K562 (cell line): ENCODE results near the gene SNX14. TPM values are rescaled to one million over a fixed set of nuclear protein-coding genes. Genes with fewer than 3 reads are reported as not detected.

Experiments used
- BACH1 ChIP-seq: fragments of 200-800 bp; sonication (Bioruptor generic); IDR thresholded peaks from 2 replicates; pipeline ENCODE4 v1.6.1; 2016; ENCODE audit warnings: missing genetic modification characterization, missing compliant biosample characterization
- BDP1 ChIP-seq: IDR thresholded peaks from 3 replicates; pipeline ENCODE4 v1.6.1; 2011; ENCODE audit not compliant: insufficient read length, insufficient read depth
- BRF1 ChIP-seq: IDR thresholded peaks from 3 replicates; pipeline ENCODE4 v1.6.1; 2011; ENCODE audit warnings: borderline replicate concordance, mild to moderate bottlenecking; ENCODE audit not compliant: insufficient read length; ENCODE audit errors: extremely low read depth
- CREM ChIP-seq: IDR thresholded peaks from 2 replicates; pipeline ENCODE4 v1.6.1; 2014; ENCODE audit warnings: antibody characterized with exemption, low read depth
- DEAF1 ChIP-seq: fragments of 450-650 bp; formaldehyde crosslinking; IDR thresholded peaks from 2 replicates; pipeline ENCODE4 v1.4.0; 2020; ENCODE audit warnings: mild to moderate bottlenecking, moderate library complexity
- E2F8 ChIP-seq: fragments of 450-650 bp; IDR thresholded peaks from 2 replicates; pipeline ENCODE4 v1.7.1; 2018; ENCODE audit warnings: mild to moderate bottlenecking, low read depth; ENCODE audit not compliant: partially characterized antibody
- MEIS2 ChIP-seq: fragments of 450-650 bp; IDR thresholded peaks from 2 replicates; pipeline ENCODE4 v1.6.1; 2014; ENCODE audit warnings: mild to moderate bottlenecking; ENCODE audit not compliant: partially characterized antibody
- MTA2 ChIP-seq: fragments of 450-650 bp; IDR thresholded peaks from 2 replicates; pipeline ENCODE4 v1.6.1; 2016; ENCODE audit warnings: low read depth
- NFIC ChIP-seq: fragments of 450-650 bp; IDR thresholded peaks from 2 replicates; pipeline ENCODE4 v1.6.1; 2017; ENCODE audit warnings: mild to moderate bottlenecking, inconsistent platforms
- PYGO2 ChIP-seq: fragments of 450-650 bp; IDR thresholded peaks from 2 replicates; pipeline ENCODE4 v1.6.1; 2016; ENCODE audit warnings: mild to moderate bottlenecking, missing genetic modification characterization, moderate library complexity, missing compliant biosample characterization
- RCOR1 ChIP-seq, 2 experiments: IDR thresholded peaks; 2 replicates each; pipeline ENCODE4 v1.6.1; 2012; ENCODE audit warnings: low read depth in 2 of 2, low read length in 2 of 2, borderline replicate concordance in 1 of 2, improper control_type of control experiment in 1 of 2
- RFX1 ChIP-seq: fragments of 450-650 bp; IDR thresholded peaks from 2 replicates; pipeline ENCODE4 v1.6.1; 2016; ENCODE audit warnings: mild to moderate bottlenecking, moderate library complexity
- RFX7 ChIP-seq: fragments of 250-450 bp; sonication (Bioruptor Pico); IDR thresholded peaks from 2 replicates; pipeline ENCODE4 v1.5.1; 2021; ENCODE audit warnings: mild to moderate bottlenecking
- SMARCA4 ChIP-seq: fragments of 450-650 bp; IDR thresholded peaks from 2 replicates; pipeline ENCODE4 v1.6.1; 2016
- SP1 ChIP-seq: sonication (generic); formaldehyde crosslinking; IDR thresholded peaks from 2 replicates; pipeline ENCODE4 v1.8.1; 2022; ENCODE audit warnings: mild to moderate bottlenecking, missing genetic modification reagents
- TBL1XR1 ChIP-seq, 2 experiments: IDR thresholded peaks; 2 replicates each; pipeline ENCODE4 v1.6.1; 2012; ENCODE audit warnings: improper control_type of control experiment in 2 of 2, low read length in 2 of 2, mild to moderate bottlenecking in 1 of 2
- ZBTB7A ChIP-seq: IDR thresholded peaks from 2 replicates; pipeline ENCODE4 v1.6.1; 2011; ENCODE audit warnings: low read depth, mild to moderate bottlenecking, low read length, moderate library complexity, borderline replicate concordance; ENCODE audit not compliant: control insufficient read depth
- polyA plus RNA-seq, 8 experiments: library from polyadenylated mRNA; depleted of rRNA in 4 of 8; stranded (reverse) in 5 of 8; unstranded in 3 of 8; fragments of >200 nt; fragmentation: Nextera tagmentation in 2 of 8; fragmentation: Illumina TruSeq in 1 of 8; extraction: Ambion mirVana in 2 of 8; extraction: Trizol in 1 of 8; gene quantifications; 2 replicates each; pipeline versions ENCODE4 v1.2.1 to v1.2.3, GENCODE V29; 2011 to 2014; ENCODE audit warnings: inconsistent platforms in 1 of 8, missing spikeins in 1 of 8
- total RNA-seq, 7 experiments: library from RNA; depleted of rRNA in 6 of 7; stranded (reverse); fragments of >200 nt in 6 of 7; fragmentation: Illumina TruSeq in 2 of 7; extraction: Trizol in 2 of 7; gene quantifications; 2 replicates each; pipeline versions ENCODE4 v1.2.1 to v1.2.3, GENCODE V29; 2011 to 2021; ENCODE audit warnings: low replicate concordance in 1 of 7
- TF ChIP-seq, protein P1 (sequence below): fragments of 450-650 bp; IDR thresholded peaks from 2 replicates; pipeline ENCODE4 v1.6.1; 2016
- TF ChIP-seq, protein P2 (sequence below): fragments of 250-450 bp; sonication (Bioruptor Pico); IDR thresholded peaks from 2 replicates; pipeline ENCODE4 v1.5.0; 2021
- TF ChIP-seq, protein P3 (sequence below): fragments of 450-650 bp; IDR thresholded peaks from 2 replicates; pipeline ENCODE4 v1.6.1; 2014; ENCODE audit warnings: low read depth, mild to moderate bottlenecking, moderate library complexity, borderline replicate concordance

The SNX14 gene
- total and polyA plus RNA-seq, 9 of the 15 experiments (the other 6 are each of a cell fraction or from before 2014, with no cell fraction given) = 46.5 to 140 (median 71.2) TPM

DNA sequence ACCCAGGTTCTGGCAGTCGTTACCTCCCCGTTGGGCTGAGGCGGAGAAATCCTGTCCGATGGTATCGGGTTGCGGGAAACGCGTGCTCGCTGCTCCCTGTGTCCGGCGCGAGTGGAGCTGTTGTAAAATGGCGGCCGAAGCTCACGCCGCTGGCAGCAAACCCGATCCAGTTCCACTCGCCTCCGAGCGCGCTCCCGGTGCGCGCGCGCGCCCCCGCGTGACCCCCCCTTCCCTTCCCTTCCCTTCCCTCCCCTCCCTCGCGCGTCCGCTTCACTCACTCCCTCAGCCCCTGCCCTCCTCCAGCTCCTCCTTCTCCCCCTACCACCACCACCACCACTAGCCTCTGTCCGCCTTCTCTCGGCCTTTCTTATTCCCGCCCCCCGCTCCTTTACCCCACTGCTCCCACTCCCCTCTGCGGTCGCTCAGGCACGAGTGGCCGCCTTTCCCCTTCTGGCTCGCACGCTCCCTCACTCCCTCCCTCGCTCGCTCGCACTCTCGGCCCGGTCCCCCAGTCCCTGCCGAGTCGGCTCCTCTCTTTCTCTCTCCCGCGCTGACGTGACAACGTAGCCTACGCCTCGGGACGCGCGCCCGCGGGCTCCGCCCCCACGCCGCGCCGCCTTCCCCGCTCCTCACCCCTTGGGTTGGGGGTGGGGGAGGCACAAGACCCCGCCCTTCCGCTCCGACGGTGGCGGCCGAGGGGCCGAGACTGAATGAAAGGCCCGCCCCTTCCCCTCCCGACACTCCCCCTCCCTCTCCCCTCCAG lies 49.3 kb upstream of the SNX14 start, which contains the start of gene SYNCRIP (continued):
- TF ChIP-seq, protein P1, sequence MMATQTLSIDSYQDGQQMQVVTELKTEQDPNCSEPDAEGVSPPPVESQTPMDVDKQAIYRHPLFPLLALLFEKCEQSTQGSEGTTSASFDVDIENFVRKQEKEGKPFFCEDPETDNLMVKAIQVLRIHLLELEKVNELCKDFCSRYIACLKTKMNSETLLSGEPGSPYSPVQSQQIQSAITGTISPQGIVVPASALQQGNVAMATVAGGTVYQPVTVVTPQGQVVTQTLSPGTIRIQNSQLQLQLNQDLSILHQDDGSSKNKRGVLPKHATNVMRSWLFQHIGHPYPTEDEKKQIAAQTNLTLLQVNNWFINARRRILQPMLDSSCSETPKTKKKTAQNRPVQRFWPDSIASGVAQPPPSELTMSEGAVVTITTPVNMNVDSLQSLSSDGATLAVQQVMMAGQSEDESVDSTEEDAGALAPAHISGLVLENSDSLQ = peak; percentile 84
- TF ChIP-seq E2F8 (peak; percentile 89), CREM (peak; percentile 93), RFX7 (CRISPR knock-in tag) (no peak), SMARCA4 (peak; percentile 63; the same call in 1 of the 2 replicates), PYGO2 (tag) (no peak), RCOR1 (IDR thresholded peaks at IDR 0.05; ENCODE audit: borderline replicate concordance in 1 of 2, low read depth in 2 of 2, low read length in 2 of 2) (peak in 1 of 2 experiments; percentile 38; a peak in 1 of 4 replicates), MEIS2 (no peak), DEAF1 (CRISPR knock-in tag) (no peak), ZBTB7A (peak; percentile 76), NFIC (peak; percentile 77), SP1 (peak; percentile 77; the same call in 1 of the 2 replicates), BDP1 (no peak), RFX1 (no peak), TBL1XR1 (IDR thresholded peaks at IDR 0.05; ENCODE audit: low read length in 2 of 2) (no peak; a peak in 1 of 4 replicates), BRF1 (no peak), MTA2 (peak; percentile 33; the same call in 1 of the 2 replicates), BACH1 (tag) (no peak)
- TF ChIP-seq, protein P2, sequence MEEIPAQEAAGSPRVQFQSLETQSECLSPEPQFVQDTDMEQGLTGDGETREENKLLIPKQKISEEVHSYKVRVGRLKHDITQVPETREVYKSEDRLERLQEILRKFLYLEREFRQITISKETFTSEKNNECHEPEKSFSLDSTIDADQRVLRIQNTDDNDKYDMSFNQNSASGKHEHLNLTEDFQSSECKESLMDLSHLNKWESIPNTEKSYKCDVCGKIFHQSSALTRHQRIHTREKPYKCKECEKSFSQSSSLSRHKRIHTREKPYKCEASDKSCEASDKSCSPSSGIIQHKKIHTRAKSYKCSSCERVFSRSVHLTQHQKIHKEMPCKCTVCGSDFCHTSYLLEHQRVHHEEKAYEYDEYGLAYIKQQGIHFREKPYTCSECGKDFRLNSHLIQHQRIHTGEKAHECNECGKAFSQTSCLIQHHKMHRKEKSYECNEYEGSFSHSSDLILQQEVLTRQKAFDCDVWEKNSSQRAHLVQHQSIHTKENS (CRISPR knock-in tag) = no peak
- TF ChIP-seq, protein P3, sequence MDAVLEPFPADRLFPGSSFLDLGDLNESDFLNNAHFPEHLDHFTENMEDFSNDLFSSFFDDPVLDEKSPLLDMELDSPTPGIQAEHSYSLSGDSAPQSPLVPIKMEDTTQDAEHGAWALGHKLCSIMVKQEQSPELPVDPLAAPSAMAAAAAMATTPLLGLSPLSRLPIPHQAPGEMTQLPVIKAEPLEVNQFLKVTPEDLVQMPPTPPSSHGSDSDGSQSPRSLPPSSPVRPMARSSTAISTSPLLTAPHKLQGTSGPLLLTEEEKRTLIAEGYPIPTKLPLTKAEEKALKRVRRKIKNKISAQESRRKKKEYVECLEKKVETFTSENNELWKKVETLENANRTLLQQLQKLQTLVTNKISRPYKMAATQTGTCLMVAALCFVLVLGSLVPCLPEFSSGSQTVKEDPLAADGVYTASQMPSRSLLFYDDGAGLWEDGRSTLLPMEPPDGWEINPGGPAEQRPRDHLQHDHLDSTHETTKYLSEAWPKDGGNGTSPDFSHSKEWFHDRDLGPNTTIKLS = peak; percentile 66; the same call in 1 of the 2 replicates
